Panc1 (cell line): ENCODE data around the gene NFATC1. TPM values are rescaled to one million over a fixed set of nuclear protein-coding genes. Genes with fewer than 3 reads are reported as not detected.

Experiments used
- ATAC-seq: fragments of 200-7000 bp; cut with Tn5 transposase; 2 replicates; pipeline ENCODE4 v1.9.1; 2020; ENCODE audit warnings: mild to moderate bottlenecking, moderate library complexity
- BruUV-seq: library from RNA; stranded (reverse); fragments of 400-500 nt; replicated peaks from 2 replicates; lab custom pipeline; 2021; lab: Mats Ljungman, UMichigan
- CTCF ChIA-PET: fragments of 300-600 bp; sonication (Branson Sonifier 250); formaldehyde crosslinking; loops from one replicate; lab custom pipeline; 2022; ENCODE audit warnings: antibody characterized with exemption; lab: Charles Lee
- POLR2A ChIA-PET: fragments of 300-600 bp; sonication (Branson Sonifier 250); formaldehyde crosslinking; loops from one replicate; lab custom pipeline; 2022; ENCODE audit warnings: antibody characterized with exemption; lab: Charles Lee
- DNase-seq: peaks from one replicate; pipeline ENCODE4 v3.0.0-alpha.2; 2010; ENCODE audit warnings: low read depth, low spot score
- H3K27ac ChIP-seq: 2 replicates; pipeline ENCODE4 v1.5.1; 2011; ENCODE audit warnings: mild to moderate bottlenecking, low read length, inconsistent platforms
- H3K27me3 ChIP-seq: fragments of 200-500 bp; sonication (Bioruptor generic); 2 replicates; pipeline ENCODE4 v1.6.0; 2014; ENCODE audit warnings: low read length, inconsistent platforms; ENCODE audit not compliant: control insufficient read depth, insufficient read depth
- H3K36me3 ChIP-seq: fragments of 200-500 bp; sonication (Bioruptor generic); 2 replicates; pipeline ENCODE4 v1.5.1; 2014; ENCODE audit warnings: inconsistent platforms, mild to moderate bottlenecking, low read length, moderate library complexity; ENCODE audit not compliant: control insufficient read depth, insufficient read depth
- H3K4me1 ChIP-seq: 2 replicates; pipeline ENCODE4 v1.5.1; 2011; ENCODE audit warnings: inconsistent platforms, mild to moderate bottlenecking, low read length, moderate library complexity; ENCODE audit not compliant: control insufficient read depth, insufficient read depth
- H3K4me3 ChIP-seq, 2 experiments: 2 replicates each; pipeline ENCODE4 v1.5.1; 2011 to 2012; ENCODE audit warnings: low read depth in 2 of 2, low read length in 2 of 2, mild to moderate bottlenecking in 2 of 2, inconsistent platforms in 1 of 2, moderate library complexity in 1 of 2
- H3K9me3 ChIP-seq: fragments of 200-500 bp; sonication (Bioruptor generic); 2 replicates; pipeline ENCODE4 v1.5.1; 2014; ENCODE audit warnings: low read depth, mild to moderate bottlenecking, inconsistent platforms, low read length, moderate library complexity; ENCODE audit not compliant: control insufficient read depth, insufficient read depth
- POLR2AphosphoS5 ChIP-seq: IDR thresholded peaks from 2 replicates; pipeline ENCODE4 v1.6.1; 2012; ENCODE audit warnings: mild to moderate bottlenecking, low read depth, low read length, moderate library complexity
- SIN3A ChIP-seq: IDR thresholded peaks from 2 replicates; pipeline ENCODE4 v1.6.1; 2012; ENCODE audit warnings: low read depth, mild to moderate bottlenecking, low read length, moderate library complexity, borderline replicate concordance; ENCODE audit not compliant: insufficient read depth
- TCF7L2 ChIP-seq: IDR thresholded peaks from 2 replicates; pipeline ENCODE4 v1.6.1; 2011; ENCODE audit warnings: mild to moderate bottlenecking, low read depth, low read length, inconsistent platforms
- in situ Hi-C: cut with HindIII; loops from 2 replicates; pipeline ENCODE4 v1.10.0; 2016; ENCODE audit warnings: low sequenced_read_pairs, low pct_unique_long_range_greater_than_20kb
- intact Hi-C: fragments of 100-400 bp; cut with micrococcal nuclease; formaldehyde crosslinking; loops from one replicate; pipeline ENCODE4 v1.10.0; 2022; ENCODE audit not compliant: unreplicated experiment
- total RNA-seq: library from RNA; stranded (reverse); gene quantifications from one replicate; pipeline ENCODE4 v1.2.1, GENCODE V29; 2021; ENCODE audit not compliant: unreplicated experiment
- TF ChIP-seq, protein P1 (sequence below), 2 experiments: IDR thresholded peaks; 2 replicates each; pipeline ENCODE4 v1.6.1; 2011 to 2012; ENCODE audit warnings: low read depth in 2 of 2, control low read depth in 1 of 2, low read length in 1 of 2, mild to moderate bottlenecking in 1 of 2, moderate library complexity in 1 of 2; ENCODE audit not compliant: insufficient read depth in 1 of 2
- TF ChIP-seq, protein P2 (sequence below): fragments of 450-650 bp; IDR thresholded peaks from 2 replicates; pipeline ENCODE4 v1.5.1; 2017; ENCODE audit warnings: mild to moderate bottlenecking

NFATC1 gene
- total RNA-seq, 1 experiment from 2014 or later = 30.8 TPM

DNA sequence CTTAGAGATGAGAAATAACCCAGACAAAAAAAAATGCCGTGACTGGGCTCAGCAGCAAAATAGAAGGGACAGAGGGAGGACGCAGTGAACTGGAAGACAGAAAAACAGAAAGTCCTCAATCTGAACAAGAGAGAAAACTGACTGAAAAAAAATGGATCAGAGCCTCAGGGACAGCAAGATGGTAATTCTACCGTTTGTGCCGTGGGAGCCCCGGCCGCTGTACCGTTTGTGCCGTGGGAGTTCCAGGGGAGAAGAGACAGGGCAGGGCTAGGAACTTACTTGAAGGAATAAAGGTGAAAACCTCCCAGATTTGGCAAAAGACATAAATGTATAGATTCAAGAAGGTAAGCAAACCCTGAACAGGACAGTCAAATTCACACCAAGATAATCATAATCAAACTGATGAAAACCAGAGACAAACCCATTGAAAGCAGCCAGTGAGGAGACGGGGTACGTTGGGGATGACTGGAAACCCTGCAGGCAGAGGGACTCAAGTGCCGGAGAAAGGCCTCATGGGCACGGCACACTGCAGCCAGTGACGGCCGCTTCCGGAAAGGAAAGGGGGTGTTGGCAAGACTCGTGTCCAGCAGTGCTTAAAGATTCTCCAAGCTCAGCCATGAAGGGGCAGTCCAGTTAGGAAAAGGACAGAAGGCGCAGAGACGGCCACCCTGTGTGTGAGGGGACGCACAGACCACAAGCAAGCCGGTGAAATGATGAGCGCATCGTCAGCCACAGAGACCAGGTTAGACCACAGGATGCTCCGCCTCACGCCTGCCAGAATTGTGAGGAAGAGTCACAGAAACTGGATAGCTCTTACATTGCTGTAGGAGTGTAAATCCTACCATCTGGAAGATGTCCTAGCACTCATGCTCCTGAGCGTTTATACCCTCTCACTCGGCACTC is 40.0 kb upstream of the NFATC1 start:
- no peak overlapping the region for H3K27ac ChIP-seq
- H3K36me3 ChIP-seq = no peaks in the 10 kb centered on the region; the same call in 1 of the 2 replicates
- H3K27me3 ChIP-seq = no peaks in the 10 kb centered on the region
- H3K9me3 ChIP-seq = no peaks in the 10 kb centered on the region
- H3K4me3 ChIP-seq = no peak overlapping the region
- no peak for DNase-seq
- no peaks in the 10 kb centered on the region for H3K4me1 ChIP-seq
- ChIA-PET POLR2A (no interaction called here), CTCF (no interaction called here)
- BruUV-seq = no TSS peak
- ATAC-seq = peak; percentile 22; the same call in 1 of the 2 replicates
- in situ Hi-C loops = no loop called here
- TF ChIP-seq, protein P1, sequence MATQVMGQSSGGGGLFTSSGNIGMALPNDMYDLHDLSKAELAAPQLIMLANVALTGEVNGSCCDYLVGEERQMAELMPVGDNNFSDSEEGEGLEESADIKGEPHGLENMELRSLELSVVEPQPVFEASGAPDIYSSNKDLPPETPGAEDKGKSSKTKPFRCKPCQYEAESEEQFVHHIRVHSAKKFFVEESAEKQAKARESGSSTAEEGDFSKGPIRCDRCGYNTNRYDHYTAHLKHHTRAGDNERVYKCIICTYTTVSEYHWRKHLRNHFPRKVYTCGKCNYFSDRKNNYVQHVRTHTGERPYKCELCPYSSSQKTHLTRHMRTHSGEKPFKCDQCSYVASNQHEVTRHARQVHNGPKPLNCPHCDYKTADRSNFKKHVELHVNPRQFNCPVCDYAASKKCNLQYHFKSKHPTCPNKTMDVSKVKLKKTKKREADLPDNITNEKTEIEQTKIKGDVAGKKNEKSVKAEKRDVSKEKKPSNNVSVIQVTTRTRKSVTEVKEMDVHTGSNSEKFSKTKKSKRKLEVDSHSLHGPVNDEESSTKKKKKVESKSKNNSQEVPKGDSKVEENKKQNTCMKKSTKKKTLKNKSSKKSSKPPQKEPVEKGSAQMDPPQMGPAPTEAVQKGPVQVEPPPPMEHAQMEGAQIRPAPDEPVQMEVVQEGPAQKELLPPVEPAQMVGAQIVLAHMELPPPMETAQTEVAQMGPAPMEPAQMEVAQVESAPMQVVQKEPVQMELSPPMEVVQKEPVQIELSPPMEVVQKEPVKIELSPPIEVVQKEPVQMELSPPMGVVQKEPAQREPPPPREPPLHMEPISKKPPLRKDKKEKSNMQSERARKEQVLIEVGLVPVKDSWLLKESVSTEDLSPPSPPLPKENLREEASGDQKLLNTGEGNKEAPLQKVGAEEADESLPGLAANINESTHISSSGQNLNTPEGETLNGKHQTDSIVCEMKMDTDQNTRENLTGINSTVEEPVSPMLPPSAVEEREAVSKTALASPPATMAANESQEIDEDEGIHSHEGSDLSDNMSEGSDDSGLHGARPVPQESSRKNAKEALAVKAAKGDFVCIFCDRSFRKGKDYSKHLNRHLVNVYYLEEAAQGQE (IDR thresholded peaks at IDR 0.05; ENCODE audit: insufficient read depth in 1 of 2, low read depth in 2 of 2, low read length in 1 of 2) = no peak
- TF ChIP-seq POLR2AphosphoS5 = no peak
- TF ChIP-seq SIN3A = no peak
- TF ChIP-seq TCF7L2 = no peak
- TF ChIP-seq, protein P2, sequence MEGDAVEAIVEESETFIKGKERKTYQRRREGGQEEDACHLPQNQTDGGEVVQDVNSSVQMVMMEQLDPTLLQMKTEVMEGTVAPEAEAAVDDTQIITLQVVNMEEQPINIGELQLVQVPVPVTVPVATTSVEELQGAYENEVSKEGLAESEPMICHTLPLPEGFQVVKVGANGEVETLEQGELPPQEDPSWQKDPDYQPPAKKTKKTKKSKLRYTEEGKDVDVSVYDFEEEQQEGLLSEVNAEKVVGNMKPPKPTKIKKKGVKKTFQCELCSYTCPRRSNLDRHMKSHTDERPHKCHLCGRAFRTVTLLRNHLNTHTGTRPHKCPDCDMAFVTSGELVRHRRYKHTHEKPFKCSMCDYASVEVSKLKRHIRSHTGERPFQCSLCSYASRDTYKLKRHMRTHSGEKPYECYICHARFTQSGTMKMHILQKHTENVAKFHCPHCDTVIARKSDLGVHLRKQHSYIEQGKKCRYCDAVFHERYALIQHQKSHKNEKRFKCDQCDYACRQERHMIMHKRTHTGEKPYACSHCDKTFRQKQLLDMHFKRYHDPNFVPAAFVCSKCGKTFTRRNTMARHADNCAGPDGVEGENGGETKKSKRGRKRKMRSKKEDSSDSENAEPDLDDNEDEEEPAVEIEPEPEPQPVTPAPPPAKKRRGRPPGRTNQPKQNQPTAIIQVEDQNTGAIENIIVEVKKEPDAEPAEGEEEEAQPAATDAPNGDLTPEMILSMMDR = no peak
- intact Hi-C loops = no loop called here

DNA sequence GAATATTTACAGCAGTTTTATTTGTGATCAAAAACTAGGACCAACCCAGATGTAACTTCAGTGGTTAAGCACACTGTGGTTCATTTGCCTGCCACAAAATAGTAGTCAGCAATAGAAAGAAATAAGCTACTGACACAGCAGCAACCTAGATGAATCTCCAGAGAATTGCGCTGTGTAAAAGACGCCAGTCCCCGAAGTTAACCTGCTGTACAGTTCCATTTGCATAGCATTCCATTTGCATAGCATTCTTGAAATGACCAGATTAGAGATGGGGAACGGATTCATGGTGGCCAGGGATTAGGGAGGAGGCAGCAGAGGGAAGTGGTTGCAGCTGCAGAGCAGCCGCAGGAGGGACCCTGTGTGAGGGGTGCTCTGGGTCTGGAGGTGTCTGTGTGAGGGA is 39.3 kb upstream of the NFATC1 start:
- Histone ChIP-seq H3K4me3 (no peak overlapping the region), H3K4me1 (no peaks in the 10 kb centered on the region; the same call in 1 of the 2 replicates), H3K9me3 (no peaks in the 10 kb centered on the region), H3K27me3 (no peaks in the 10 kb centered on the region), H3K27ac (no peak overlapping the region), H3K36me3 (no peaks in the 10 kb centered on the region; the same call in 1 of the 2 replicates)
- in situ Hi-C loops = no loop called here
- CTCF ChIA-PET = no interaction called here
- no TSS peak for BruUV-seq
- DNase-seq (no peak), ATAC-seq (no peak; the same call in 1 of the 2 replicates)
- intact Hi-C loops = no loop called here
- POLR2A ChIA-PET = no interaction called here
- TF ChIP-seq, protein P1 (IDR thresholded peaks at IDR 0.05; ENCODE audit: insufficient read depth in 1 of 2, low read depth in 2 of 2, low read length in 1 of 2) = no peak
- no peak for TF ChIP-seq TCF7L2
- TF ChIP-seq POLR2AphosphoS5 = no peak
- TF ChIP-seq, protein P2 = no peak
- no peak for TF ChIP-seq SIN3A
